Measurements from ENCODE around the gene CGB2. TPM values are rescaled to one million over a fixed set of nuclear protein-coding genes. Genes with fewer than 3 reads are reported as not detected.
"Not testable (repeated sequence)": the region's sequence is repeated elsewhere in the genome, so short reads cannot be mapped to it uniquely, and the experiment has no call there.

CGB2 gene
- total RNA-seq (not detected), polyA plus RNA-seq (ENCODE audit: insufficient read depth, low read depth, low replicate concordance) (not detected)
- long read RNA-seq, donor 1 = 0 reads
- long read RNA-seq, donor 2 = 0 reads
- long read RNA-seq, donor 3 = 0 reads
- long read RNA-seq, donor 4 = 0 reads
- long read RNA-seq, donor 5 = 0 reads
- long read RNA-seq, donor 6 = 0 reads
- long read RNA-seq, donor 7 = 0 reads
- long read RNA-seq, donor 8 = 0 reads
- long read RNA-seq, donor 9 = 0 reads
- long read RNA-seq, donor 10, partial matches to known transcripts = 10 of 10 reads
- long read RNA-seq, donor 10, other reads (novel, unspliced or antisense) = 0 of 10 reads

DNA sequence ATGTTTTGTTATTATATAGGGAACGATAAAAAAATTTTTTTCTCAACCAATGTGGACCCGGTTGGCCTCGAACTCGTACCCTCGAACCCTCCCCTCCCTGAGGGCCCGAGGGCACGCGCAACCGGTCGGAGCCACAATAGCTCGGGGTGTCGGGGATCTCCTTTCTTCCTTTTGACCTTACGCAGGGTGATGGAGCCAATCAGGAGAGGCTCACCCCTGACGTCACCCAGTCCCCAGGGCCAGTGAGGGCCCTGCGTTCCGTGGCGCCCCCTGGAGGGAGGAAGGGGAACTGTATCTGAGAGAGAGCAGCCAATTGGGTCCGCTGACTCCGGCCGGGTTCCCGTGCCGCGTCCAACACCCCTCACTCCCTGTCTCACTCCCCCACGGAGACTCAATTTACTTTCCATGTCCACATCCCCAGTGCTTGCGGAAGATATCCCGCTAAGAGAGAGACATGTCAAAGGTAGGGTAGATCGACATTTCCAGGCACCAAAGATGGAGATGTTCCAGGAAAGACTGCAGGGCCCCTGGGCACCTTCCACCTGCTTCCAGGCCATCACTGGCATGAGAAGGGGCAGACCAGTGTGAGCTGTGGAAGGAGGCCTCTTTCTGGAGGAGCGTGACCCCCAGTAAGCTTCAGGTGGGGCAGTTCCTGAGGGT, at the start of gene CGB2:
Gene CGB2, plus strand, starts transcription at position 249 of the 660 bp plus-strand sequence. Its CDS starts 206 bp downstream, at position 455.
- H3K36me3 ChIP-seq (ENCODE audit: control insufficient read depth in 2 of 3, insufficient read depth in 3 of 3, low read length in 3 of 3); H3K4me1 ChIP-seq (ENCODE audit: control insufficient read depth in 2 of 3, insufficient read depth in 2 of 3, low read depth in 1 of 3, low read length in 3 of 3); FAIRE-seq; H3K27ac ChIP-seq (ENCODE audit: low read depth in 2 of 2, low read length in 2 of 2); intact Hi-C loops (cut with DNase I); H3K4me3 ChIP-seq (ENCODE audit: low read length in 3 of 3); H3K9me3 ChIP-seq (ENCODE audit: control insufficient read depth in 2 of 3, insufficient read depth in 1 of 3, low read length in 3 of 3); H3K9ac ChIP-seq (ENCODE audit: low read length in 3 of 3); H3K27me3 ChIP-seq (ENCODE audit: control insufficient read depth, insufficient read depth, low read length): not testable (repeated sequence)
- peak in 2 of 5 donors; percentile 30 to 40 for DNase-seq

DNA sequence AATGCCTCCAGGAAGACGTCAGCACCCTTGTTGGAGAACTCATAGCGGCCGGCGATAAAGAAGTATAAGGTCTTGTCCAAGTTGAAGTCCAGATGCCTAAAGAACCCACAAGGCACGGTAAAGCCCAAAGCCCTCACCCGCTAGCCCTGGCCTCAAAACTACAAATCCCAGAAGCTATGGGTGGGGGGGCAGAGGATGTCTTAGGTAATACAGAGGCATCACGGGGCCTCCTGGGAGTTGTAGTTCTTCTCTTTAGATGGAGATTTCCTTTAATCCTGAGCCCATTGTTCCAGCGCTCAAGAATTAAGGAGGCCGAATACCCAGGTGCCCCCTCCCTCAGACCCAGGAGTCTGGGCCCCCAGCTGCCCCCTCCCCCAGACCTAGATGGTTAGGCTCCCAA, 49.4 kb upstream of the CGB2 start:
- FAIRE-seq (no peak), DNase-seq (no peak)
- no peak for TF ChIP-seq CTCF (IDR thresholded peaks at IDR 0.05; ENCODE audit: borderline replicate concordance, extremely low read depth, insufficient read depth)
- Histone ChIP-seq H3K4me3 (ENCODE audit: low read length in 3 of 3) (no peak overlapping the region), H3K36me3 (ENCODE audit: control insufficient read depth in 2 of 3, insufficient read depth in 3 of 3, low read length in 3 of 3) (peaks cover 3 to 39% (median 20%) of the 10 kb centered on the region in 3 donors), H3K4me1 (ENCODE audit: control insufficient read depth in 2 of 3, insufficient read depth in 2 of 3, low read depth in 1 of 3, low read length in 3 of 3) (no peaks in the 10 kb centered on the region), H3K27me3 (ENCODE audit: control insufficient read depth, insufficient read depth, low read length) (no peaks in the 10 kb centered on the region), H3K27ac (ENCODE audit: low read depth in 2 of 2, low read length in 2 of 2) (no peak overlapping the region), H3K9ac (ENCODE audit: low read length in 3 of 3) (no peak overlapping the region), H3K9me3 (ENCODE audit: control insufficient read depth in 2 of 3, insufficient read depth in 1 of 3, low read length in 3 of 3) (no peaks in the 10 kb centered on the region)
- intact Hi-C loops (cut with DNase I) = no loop called here

GRCh38 chr19:48985711-48986110, 46.0 kb upstream of the CGB2 start:
- Histone ChIP-seq H3K27me3 (ENCODE audit: control insufficient read depth, insufficient read depth, low read length) (no peaks in the 10 kb centered on the region), H3K4me3 (ENCODE audit: low read length in 3 of 3) (no peak overlapping the region), H3K36me3 (ENCODE audit: control insufficient read depth in 2 of 3, insufficient read depth in 3 of 3, low read length in 3 of 3) (peaks cover 3 to 35% (median 19%) of the 10 kb centered on the region in 3 donors), H3K9me3 (ENCODE audit: control insufficient read depth in 2 of 3, insufficient read depth in 1 of 3, low read length in 3 of 3) (no peaks in the 10 kb centered on the region), H3K4me1 (ENCODE audit: control insufficient read depth in 2 of 3, insufficient read depth in 2 of 3, low read depth in 1 of 3, low read length in 3 of 3) (peaks cover 0 to 6% (median 5%) of the 10 kb centered on the region in 3 donors), H3K27ac (ENCODE audit: low read depth in 2 of 2, low read length in 2 of 2) (no peak overlapping the region), H3K9ac (ENCODE audit: low read length in 3 of 3) (no peak overlapping the region)
- TF ChIP-seq CTCF (IDR thresholded peaks at IDR 0.05; ENCODE audit: borderline replicate concordance, extremely low read depth, insufficient read depth) = no peak
- intact Hi-C loops (cut with DNase I) = no loop called here
- FAIRE-seq (no peak), DNase-seq (no peak)

DNA sequence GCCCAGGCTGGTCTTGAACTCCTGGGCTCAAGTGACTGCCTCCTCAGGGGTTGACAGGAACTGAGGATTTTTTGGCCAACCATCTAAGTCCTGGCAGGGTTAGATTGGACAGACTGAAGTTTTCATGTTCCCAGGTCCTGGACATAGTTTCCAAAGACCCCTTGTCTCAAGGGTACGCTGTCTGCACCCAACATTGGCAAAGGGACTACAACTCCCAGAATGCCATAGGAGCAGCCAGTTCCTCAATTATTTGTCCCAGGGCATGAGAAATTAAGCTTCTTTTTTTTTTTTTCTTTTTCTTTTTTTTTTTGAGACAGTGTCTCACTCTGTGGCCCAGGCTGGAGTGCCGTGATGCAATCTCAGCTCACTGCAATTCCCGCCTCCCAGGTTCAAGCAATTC, 45.5 kb upstream of the CGB2 start:
- Histone ChIP-seq H3K27ac (ENCODE audit: low read depth in 2 of 2, low read length in 2 of 2) (no peak overlapping the region), H3K27me3 (ENCODE audit: control insufficient read depth, insufficient read depth, low read length) (no peaks in the 10 kb centered on the region), H3K9ac (ENCODE audit: low read length in 3 of 3) (no peak overlapping the region), H3K4me3 (ENCODE audit: low read length in 3 of 3) (no peak overlapping the region), H3K9me3 (ENCODE audit: control insufficient read depth in 2 of 3, insufficient read depth in 1 of 3, low read length in 3 of 3) (no peaks in the 10 kb centered on the region), H3K36me3 (ENCODE audit: control insufficient read depth in 2 of 3, insufficient read depth in 3 of 3, low read length in 3 of 3) (peaks cover 3 to 35% (median 19%) of the 10 kb centered on the region in 3 donors), H3K4me1 (ENCODE audit: control insufficient read depth in 2 of 3, insufficient read depth in 2 of 3, low read depth in 1 of 3, low read length in 3 of 3) (peaks cover 0 to 10% (median 6%) of the 10 kb centered on the region in 3 donors)
- intact Hi-C loops (cut with DNase I) = no loop called here
- no peak for TF ChIP-seq CTCF (IDR thresholded peaks at IDR 0.05; ENCODE audit: borderline replicate concordance, extremely low read depth, insufficient read depth)
- DNase-seq (no peak), FAIRE-seq (no peak)

Measured in kidney (tissue), 22 donors.